GM18907 (cell line): ENCODE measurements around the gene ITGAE.
A peak's percentile ranks its signal among the peaks of the same experiment; 100 is the strongest.

Experiments used
- ATAC-seq: cut with Tn5 transposase; IDR thresholded peaks from one replicate; pipeline ENCODE4 v1.9.1; 2021; ENCODE audit warnings: mild to moderate bottlenecking, moderate library complexity; ENCODE audit not compliant: unreplicated experiment

ITGAE gene

DNA sequence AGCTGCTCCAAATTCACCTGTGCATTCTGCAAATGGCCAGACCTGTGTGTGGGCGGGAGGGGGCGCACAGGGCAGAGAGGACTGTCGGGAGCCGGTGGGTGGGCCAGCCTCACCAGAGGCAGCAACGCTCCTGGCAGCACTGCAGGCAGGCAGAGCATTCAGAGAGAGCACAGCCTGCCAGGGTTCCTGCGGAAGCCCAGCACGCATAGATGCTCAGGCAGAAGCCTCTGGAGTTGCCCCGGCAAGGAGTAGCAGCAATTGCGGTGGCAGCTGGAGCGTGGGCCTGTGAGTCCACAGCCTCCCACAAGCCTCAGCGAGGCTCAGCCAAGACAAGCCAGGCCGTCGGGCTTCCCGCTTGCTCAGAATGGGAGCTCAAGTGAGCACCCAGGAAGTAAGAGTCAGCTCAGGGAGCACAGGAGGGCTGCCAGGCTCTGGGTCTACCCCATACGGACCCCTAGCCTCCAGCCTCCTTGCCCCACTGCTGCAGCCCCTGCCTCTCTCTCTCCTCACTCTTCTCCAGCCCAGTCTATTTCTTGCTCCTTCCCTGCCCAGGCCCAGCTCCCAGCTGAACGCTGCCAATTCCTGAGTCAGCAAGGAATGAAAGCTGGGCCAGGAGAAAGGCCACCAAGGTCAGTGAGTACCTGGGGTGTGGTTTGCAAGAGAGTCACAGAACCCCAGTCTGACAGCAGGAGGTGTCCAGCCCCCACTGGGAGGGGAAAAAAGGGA, 122.7 kb downstream of the ITGAE start:
- ATAC-seq = no peak

DNA sequence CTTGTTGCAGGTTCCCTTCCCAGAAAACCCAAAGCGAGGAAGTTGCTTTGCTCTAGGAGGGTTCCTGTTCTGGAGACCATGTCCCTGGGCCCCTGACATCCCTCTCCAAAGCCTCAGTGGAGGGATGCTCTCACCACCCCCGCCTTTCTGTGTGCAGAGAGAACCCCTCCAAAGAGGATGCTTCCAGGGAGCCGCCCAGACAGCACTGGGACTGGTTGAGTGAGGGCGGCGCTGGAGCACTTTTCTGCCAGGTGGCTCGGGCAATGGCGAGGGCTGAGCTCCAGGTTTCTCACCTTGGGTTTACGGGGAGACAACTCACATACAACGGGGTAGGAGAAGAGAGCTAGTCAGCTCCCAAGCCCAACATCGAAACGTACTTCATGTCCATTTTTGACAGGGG, 125.1 kb downstream of the ITGAE start:
- no peak for ATAC-seq

DNA sequence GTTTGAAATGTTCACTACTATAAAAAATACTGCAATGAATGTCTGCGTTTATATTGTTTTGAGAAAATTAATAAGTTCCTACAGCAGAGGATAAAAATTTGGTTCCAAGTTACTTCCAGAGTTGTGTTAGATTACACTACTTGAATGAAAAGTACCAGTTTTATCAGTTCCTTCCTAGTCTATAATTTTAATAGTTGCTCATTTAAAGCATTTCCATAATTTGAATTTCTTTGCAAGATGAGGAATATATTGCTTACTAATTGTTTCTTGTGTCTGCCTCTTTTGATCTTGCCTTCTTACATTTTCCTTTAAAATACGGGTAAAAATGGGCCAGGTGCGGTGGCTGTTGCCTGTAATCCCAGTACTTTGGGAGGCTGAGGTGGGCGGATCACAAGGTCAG, 128.4 kb downstream of the ITGAE start:
- ATAC-seq = no peak

DNA sequence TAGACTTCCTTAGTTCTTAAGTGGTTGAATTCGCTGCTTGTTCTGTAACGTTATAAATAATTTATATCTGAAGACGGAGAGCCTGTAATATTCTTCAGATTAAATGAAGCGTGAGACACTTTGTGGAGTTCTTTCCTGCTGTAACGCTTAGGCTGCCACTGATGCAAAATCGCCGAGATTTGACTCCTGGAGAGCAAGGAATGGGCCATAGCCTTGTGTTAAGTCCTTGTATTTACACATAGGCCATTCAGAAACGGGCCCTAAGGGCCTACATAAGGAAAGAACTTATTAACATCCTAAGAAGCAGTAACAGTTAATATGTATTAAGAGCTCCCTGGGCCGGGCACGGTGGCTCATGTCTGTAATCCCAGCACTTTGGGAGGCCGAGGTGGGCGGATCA, 131.4 kb downstream of the ITGAE start:
- ATAC-seq = no peak

DNA sequence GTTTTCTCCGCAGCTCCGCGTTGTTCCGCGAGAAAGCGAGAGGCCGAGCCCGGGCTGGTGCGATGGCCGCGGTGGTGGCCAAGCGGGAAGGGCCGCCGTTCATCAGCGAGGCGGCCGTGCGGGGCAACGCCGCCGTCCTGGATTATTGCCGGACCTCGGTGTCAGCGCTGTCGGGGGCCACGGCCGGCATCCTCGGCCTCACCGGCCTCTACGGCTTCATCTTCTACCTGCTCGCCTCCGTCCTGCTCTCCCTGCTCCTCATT, 132.0 kb downstream of the ITGAE start:
- ATAC-seq = peak; percentile 10

DNA sequence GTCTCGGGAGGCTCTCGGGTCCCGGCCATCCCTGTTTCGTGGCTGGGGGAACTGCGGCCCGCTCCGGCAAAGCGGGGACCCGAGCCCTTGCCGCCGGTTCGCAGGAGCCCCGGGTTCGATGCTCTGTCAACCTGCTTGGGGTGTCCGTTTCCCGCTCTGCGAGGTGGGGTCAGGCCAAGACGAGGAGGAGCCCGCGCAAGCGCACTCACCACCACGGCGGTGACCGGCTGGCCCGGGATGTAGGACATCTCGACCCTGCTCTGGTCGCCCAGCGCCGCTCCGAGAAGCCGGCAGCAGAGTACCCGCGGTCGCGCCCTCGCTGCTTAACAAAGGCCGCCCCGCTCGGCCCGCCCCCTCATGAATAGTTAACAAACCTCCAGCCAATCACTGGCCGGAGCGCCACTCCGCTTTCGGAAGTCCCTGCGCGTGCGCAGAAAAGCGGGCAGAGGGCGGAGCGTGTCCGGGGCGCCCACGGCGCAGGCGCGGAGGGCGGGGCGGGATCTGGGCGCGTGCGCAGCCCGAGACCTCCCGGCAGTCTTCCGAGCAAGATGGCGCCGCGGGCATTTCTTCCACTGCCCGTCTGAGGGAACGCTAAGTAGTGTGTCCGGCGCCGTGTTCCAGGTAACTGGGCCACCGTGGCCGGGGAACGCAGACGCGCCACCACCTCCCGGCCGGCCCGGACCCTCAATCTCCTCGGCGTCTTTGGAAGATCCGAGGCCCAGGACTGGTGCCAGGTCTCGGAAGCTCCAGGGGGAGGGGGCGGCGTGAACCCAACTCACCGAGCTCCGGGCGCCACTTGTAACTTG, 132.5 kb downstream of the ITGAE start, which contains the start of the genes EMC6 and TAX1BP3:
TSS of gene EMC6 (plus strand) at position 534 of the 806 bp plus-strand sequence. CDS start 335 bp downstream, outside the sequence.
TSS of gene TAX1BP3 (minus strand) at position 300 of the 806 bp plus-strand sequence. CDS start at position 248, 52 bp downstream.
- ATAC-seq = peak; percentile 83

DNA sequence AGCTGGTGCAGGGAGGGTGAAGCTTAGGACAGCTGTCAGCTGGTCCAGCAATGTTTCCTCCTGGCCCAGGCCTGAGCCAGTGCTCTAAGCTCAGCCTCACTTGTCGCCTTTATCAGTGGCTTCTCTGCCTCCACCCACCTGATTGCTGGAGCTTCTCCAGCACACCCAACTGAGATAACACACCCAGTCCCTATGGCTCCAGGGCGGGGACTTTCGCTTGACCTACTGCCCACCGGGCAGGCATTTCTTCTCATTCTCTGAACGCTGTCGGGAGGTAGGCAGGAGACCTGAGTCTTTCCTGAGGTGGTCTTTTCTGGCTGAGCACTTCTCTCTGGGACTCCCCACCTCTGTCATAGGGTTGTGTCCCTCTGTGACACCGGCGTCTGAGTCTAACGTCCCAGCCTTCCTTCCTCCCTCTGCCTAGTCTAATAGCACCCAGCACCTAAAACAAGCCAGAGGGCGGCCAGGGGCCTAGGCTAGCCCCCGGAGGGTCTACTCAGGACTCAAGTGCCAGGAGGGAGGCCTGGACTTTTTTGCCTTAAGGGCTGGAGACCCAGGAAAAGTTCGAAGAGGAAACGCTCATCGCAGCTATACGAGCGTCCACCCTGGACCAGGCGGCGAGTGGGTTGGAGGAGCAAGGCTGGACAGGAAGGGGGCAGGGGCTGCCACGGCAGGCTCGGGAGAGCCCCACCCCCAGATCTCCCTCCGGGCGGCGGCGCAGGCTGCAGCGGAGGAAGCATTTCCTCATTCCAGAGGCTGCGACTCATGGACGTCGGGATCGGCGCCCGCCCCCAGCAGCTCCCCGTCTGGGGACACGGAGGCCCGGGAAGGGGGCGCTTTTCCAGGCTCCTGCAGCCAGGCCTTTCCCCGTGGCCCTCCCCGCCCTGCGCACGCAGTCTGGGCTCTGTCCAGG, 133.4 kb downstream of the ITGAE start:
- peak; percentile 11 for ATAC-seq

DNA sequence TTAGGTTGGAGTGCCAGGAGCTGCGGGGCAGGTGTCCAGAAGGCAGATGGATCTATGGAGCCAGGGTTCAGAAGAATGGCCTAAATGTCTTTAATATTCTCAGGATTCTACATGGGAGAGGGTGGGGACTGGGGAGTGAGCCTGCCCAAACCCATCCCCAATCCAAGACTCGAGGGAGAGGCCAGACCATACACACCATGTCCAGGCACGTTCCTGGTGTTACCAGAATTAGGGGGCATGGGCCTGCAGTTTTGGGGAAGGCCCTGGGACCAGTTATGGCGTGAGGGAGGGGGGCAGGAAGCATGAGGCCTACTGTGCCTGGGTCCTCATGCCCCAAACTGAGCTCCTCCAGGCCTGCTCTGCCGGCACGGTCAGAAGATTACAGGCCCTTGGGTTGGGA, 134.5 kb downstream of the ITGAE start:
- no peak for ATAC-seq

DNA sequence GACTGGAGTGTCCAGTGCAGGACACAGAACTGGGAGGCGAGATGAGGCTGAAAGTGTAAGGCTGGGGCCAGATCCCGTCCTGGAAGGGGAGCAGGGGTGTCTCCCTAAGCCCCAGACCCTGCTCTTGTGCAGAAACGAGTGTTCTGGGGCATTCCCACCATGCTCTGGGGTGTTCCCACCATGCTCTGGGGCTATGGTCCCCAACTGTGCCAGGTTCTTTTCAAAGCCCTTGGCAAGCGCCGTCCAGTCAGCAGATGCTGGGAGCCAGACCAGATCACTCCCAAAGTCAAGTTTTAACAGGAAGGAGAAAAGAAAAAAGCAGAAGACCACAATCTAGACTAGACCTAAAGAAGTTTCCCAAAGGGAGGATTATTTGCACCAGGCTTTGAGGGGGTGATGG, 135.2 kb downstream of the ITGAE start:
- ATAC-seq = no peak
